GM12878 (cell line): ENCODE data around the gene CCNY. TPM values are rescaled to one million over a fixed set of nuclear protein-coding genes. Genes with fewer than 3 reads are reported as not detected.

Experiments
- ATAC-seq: fragments of 200-7000 bp; cut with Tn5 transposase; 3 replicates; pipeline ENCODE4 v1.9.1; 2020; ENCODE audit warnings: mild to moderate bottlenecking, moderate library complexity
- BruUV-seq: library from RNA; stranded (reverse); fragments of 400-500 nt; replicated peaks from 2 replicates; lab custom pipeline; 2021; lab: Mats Ljungman, UMichigan
- CTCF ChIA-PET: fragments of 300-600 bp; sonication (Branson Sonifier 250); formaldehyde crosslinking; extraction: SDS; loops from one replicate; lab custom pipeline; 2021; ENCODE audit warnings: inconsistent platforms; lab: Yijun Ruan, JAX
- POLR2A ChIA-PET: fragments of 350-600 bp; formaldehyde crosslinking; extraction: SDS; loops from one replicate; lab custom pipeline; 2021; ENCODE audit warnings: inconsistent platforms; lab: Charles Lee
- RAD21 ChIA-PET: fragments of 300-600 bp; sonication (Branson Sonifier 250); formaldehyde crosslinking; loops from one replicate; lab custom pipeline; 2023; ENCODE audit warnings: antibody characterized with exemption; ENCODE audit not compliant: unreplicated experiment; lab: Charles Lee
- SMC1A ChIA-PET: fragments of 300-600 bp; sonication (Branson Sonifier 250); formaldehyde crosslinking; loops from one replicate; lab custom pipeline; 2023; ENCODE audit not compliant: unreplicated experiment, uncharacterized antibody; lab: Charles Lee
- DNase-seq: peaks from one replicate; pipeline ENCODE4 v3.0.0-alpha.2; 2011; ENCODE audit warnings: low read depth, low spot score
- FAIRE-seq: peaks from 3 replicates; lab custom pipeline; 2011; peaks lifted over from hg19 to GRCh38; lab: Jason Lieb, UNC
- H2AFZ ChIP-seq: 2 replicates; pipeline ENCODE4 v1.6.0; 2011; ENCODE audit warnings: low read depth, low read length, control low read depth; ENCODE audit not compliant: control insufficient read depth
- H3K27ac ChIP-seq: 2 replicates; pipeline ENCODE4 v1.5.1; 2011; ENCODE audit warnings: control low read depth; ENCODE audit not compliant: control insufficient read depth, insufficient read depth
- H3K27me3 ChIP-seq, 2 experiments: replicated peaks in 1 of 2; 2 replicates each; pipeline versions ENCODE4 v1.6.0 to v1.6.1; 2011; ENCODE audit warnings: low read length in 1 of 2; ENCODE audit not compliant: control insufficient read depth in 2 of 2, insufficient read depth in 2 of 2
- H3K36me3 ChIP-seq, 2 experiments: 2 replicates each; pipeline ENCODE4 v1.5.1; 2011; ENCODE audit warnings: low read length in 1 of 2; ENCODE audit not compliant: control insufficient read depth in 2 of 2, insufficient read depth in 2 of 2
- H3K4me1 ChIP-seq: 2 replicates; pipeline ENCODE4 v1.6.1; 2011; ENCODE audit warnings: mild to moderate bottlenecking, low read length, moderate library complexity, mixed read lengths; ENCODE audit not compliant: control insufficient read depth, insufficient read depth
- H3K4me2 ChIP-seq: 2 replicates; pipeline ENCODE4 v1.6.0; 2011; ENCODE audit warnings: control low read depth; ENCODE audit not compliant: control insufficient read depth, insufficient read depth
- H3K4me3 ChIP-seq: fragments of 200-600 bp; sonication (generic); 2 replicates; pipeline ENCODE4 v1.5.1; 2016
- H3K79me2 ChIP-seq: 2 replicates; pipeline ENCODE4 v1.6.0; 2011; ENCODE audit warnings: low read length; ENCODE audit not compliant: control insufficient read depth, insufficient read depth
- H3K9ac ChIP-seq: 2 replicates; pipeline ENCODE4 v1.8.0; 2011; ENCODE audit warnings: low read length, control low read depth, mixed read lengths; ENCODE audit not compliant: control insufficient read depth, insufficient read depth
- H3K9me3 ChIP-seq: replicated peaks from 3 replicates; pipeline ENCODE4 v1.5.1; 2011; ENCODE audit warnings: mild to moderate bottlenecking, low read length; ENCODE audit not compliant: control insufficient read depth, insufficient read depth
- H4K20me1 ChIP-seq: 2 replicates; pipeline ENCODE4 v1.6.0; 2011; ENCODE audit not compliant: control insufficient read depth, insufficient read depth
- ATF7 ChIP-seq: fragments of 450-650 bp; IDR thresholded peaks from 2 replicates; pipeline ENCODE4 v1.6.1; 2016; ENCODE audit warnings: low read depth, mild to moderate bottlenecking
- BCL3 ChIP-seq: IDR thresholded peaks from 2 replicates; pipeline ENCODE4 v1.6.1; 2011; ENCODE audit warnings: borderline replicate concordance, low read depth, mild to moderate bottlenecking, moderate library complexity, low read length; ENCODE audit not compliant: insufficient read depth, poor library complexity, severe bottlenecking
- E2F4 ChIP-seq: IDR thresholded peaks from 2 replicates; pipeline ENCODE4 v1.6.1; 2012; ENCODE audit warnings: low read depth, low read length, improper control_type of control experiment
- EZH2 ChIP-seq: IDR thresholded peaks from 2 replicates; pipeline ENCODE4 v1.6.1; 2012; ENCODE audit warnings: low read depth, mild to moderate bottlenecking, control low read depth, inconsistent platforms, low read length, borderline replicate concordance; ENCODE audit not compliant: control insufficient read depth
- FOXM1 ChIP-seq: IDR thresholded peaks from 2 replicates; pipeline ENCODE4 v1.6.1; 2012; ENCODE audit warnings: low read depth, mild to moderate bottlenecking, inconsistent platforms, low read length, moderate library complexity
- IKZF1 ChIP-seq: fragments of 450-650 bp; conservative IDR thresholded peaks from 2 replicates; pipeline ENCODE4 v1.6.1; 2017; ENCODE audit warnings: antibody characterized with exemption, mild to moderate bottlenecking
- MTA3 ChIP-seq: IDR thresholded peaks from 2 replicates; pipeline ENCODE4 v1.6.1; 2012; ENCODE audit warnings: low read length, inconsistent platforms, borderline replicate concordance
- NFYA ChIP-seq: IDR thresholded peaks from 2 replicates; pipeline ENCODE4 v1.6.1; 2011; ENCODE audit warnings: low read depth, mild to moderate bottlenecking, low read length, improper control_type of control experiment, borderline replicate concordance
- RAD21 ChIP-seq: IDR thresholded peaks from 2 replicates; pipeline ENCODE4 v1.6.1; 2011; ENCODE audit warnings: mild to moderate bottlenecking, low read depth, low read length, moderate library complexity; ENCODE audit not compliant: insufficient read depth
- RUNX3 ChIP-seq: IDR thresholded peaks from 2 replicates; pipeline ENCODE4 v1.6.1; 2012; ENCODE audit warnings: low read length, inconsistent platforms
- SMAD5 ChIP-seq: IDR thresholded peaks from 2 replicates; pipeline ENCODE4 v1.6.1; 2016; ENCODE audit warnings: antibody characterized with exemption, low read depth
- SREBF1 ChIP-seq: IDR thresholded peaks from 2 replicates; pipeline ENCODE4 v1.6.1; 2012; ENCODE audit warnings: mild to moderate bottlenecking, low read length
- TBL1XR1 ChIP-seq: IDR thresholded peaks from 2 replicates; pipeline ENCODE4 v1.6.1; 2012; ENCODE audit warnings: low read depth, low read length, improper control_type of control experiment
- ZNF24 ChIP-seq: fragments of 450-650 bp; IDR thresholded peaks from 2 replicates; pipeline ENCODE4 v1.6.1; 2017; ENCODE audit warnings: antibody characterized with exemption, mild to moderate bottlenecking
- WGBS: methylation state at CpG from one replicate; pipeline ENCODE4 v1.1.6; 2016; ENCODE audit warnings: low lambda C conversion rate; ENCODE audit not compliant: insufficient replicate concordance, insufficient coverage; ENCODE audit errors: missing lambda C conversion rate; 5-methylcytosine and 5-hydroxymethylcytosine counted together
- in situ Hi-C: fragments of 300-500 bp; cut with MboI; formaldehyde crosslinking; loops from 9 replicates; pipeline ENCODE4 v1.14.3; 2018; ENCODE audit warnings: mixed read lengths
- intact Hi-C: fragments of 100-400 bp; cut with micrococcal nuclease; formaldehyde crosslinking; loops from one replicate; pipeline ENCODE4 v1.14.2; 2022; ENCODE audit not compliant: unreplicated experiment
- polyA plus RNA-seq, 11 experiments: library from polyadenylated mRNA; depleted of rRNA in 4 of 11; unstranded in 6 of 11; stranded (reverse) in 5 of 11; fragments of >200 nt; fragmentation: Nextera tagmentation in 4 of 11; fragmentation: Illumina TruSeq in 1 of 11; extraction: Ambion mirVana in 4 of 11; extraction: Trizol in 1 of 11; gene quantifications; 1 replicate in 1 of 11; 2 replicates in 10 of 11; pipeline versions ENCODE4 v1.2.1 to v1.2.3, GENCODE V29; 2011 to 2016; ENCODE audit warnings: inconsistent platforms in 2 of 11, missing spikeins in 2 of 11, low read depth in 1 of 11
- total RNA-seq, 4 experiments: library from RNA; depleted of rRNA in 3 of 4; stranded (reverse); fragments of >200 nt in 3 of 4; fragmentation: Illumina TruSeq in 1 of 4; extraction: Trizol in 1 of 4; gene quantifications; 2 replicates each; pipeline versions ENCODE4 v1.2.1 to v1.2.3, GENCODE V29; 2013 to 2021
- TF ChIP-seq, protein P1 (sequence below): fragments of 450-650 bp; IDR thresholded peaks from 2 replicates; pipeline ENCODE4 v1.6.1; 2017; ENCODE audit warnings: antibody characterized with exemption, mild to moderate bottlenecking, moderate library complexity

Gene CCNY
- total and polyA plus RNA-seq, 10 of the 15 experiments (the other 5 are each of a cell fraction or from before 2014, with no cell fraction given) = 3.6 to 50.0 (median 26.1) TPM

GRCh38 chr10:35581655-35582054, 245.3 kb downstream of the CCNY start:
- Histone ChIP-seq H3K79me2 (no peaks in the 10 kb centered on the region), H3K27me3 (no peaks in the 10 kb centered on the region), H3K4me2 (no peak overlapping the region), H3K36me3 (no peaks in the 10 kb centered on the region), H3K4me1 (no peaks in the 10 kb centered on the region), H3K9ac (no peak overlapping the region), H3K27ac (no peak overlapping the region), H3K4me3 (no peak overlapping the region), H2AFZ (no peak overlapping the region), H4K20me1 (no peaks in the 10 kb centered on the region), H3K9me3 (no peaks in the 10 kb centered on the region)
- no peak for TF ChIP-seq TBL1XR1
- TF ChIP-seq MTA3 = no peak
- TF ChIP-seq IKZF1 = no peak
- TF ChIP-seq NFYA = no peak
- no peak for TF ChIP-seq RAD21
- TF ChIP-seq FOXM1 = no peak
- TF ChIP-seq BCL3 = no peak
- TF ChIP-seq E2F4 = no peak
- TF ChIP-seq, protein P1, sequence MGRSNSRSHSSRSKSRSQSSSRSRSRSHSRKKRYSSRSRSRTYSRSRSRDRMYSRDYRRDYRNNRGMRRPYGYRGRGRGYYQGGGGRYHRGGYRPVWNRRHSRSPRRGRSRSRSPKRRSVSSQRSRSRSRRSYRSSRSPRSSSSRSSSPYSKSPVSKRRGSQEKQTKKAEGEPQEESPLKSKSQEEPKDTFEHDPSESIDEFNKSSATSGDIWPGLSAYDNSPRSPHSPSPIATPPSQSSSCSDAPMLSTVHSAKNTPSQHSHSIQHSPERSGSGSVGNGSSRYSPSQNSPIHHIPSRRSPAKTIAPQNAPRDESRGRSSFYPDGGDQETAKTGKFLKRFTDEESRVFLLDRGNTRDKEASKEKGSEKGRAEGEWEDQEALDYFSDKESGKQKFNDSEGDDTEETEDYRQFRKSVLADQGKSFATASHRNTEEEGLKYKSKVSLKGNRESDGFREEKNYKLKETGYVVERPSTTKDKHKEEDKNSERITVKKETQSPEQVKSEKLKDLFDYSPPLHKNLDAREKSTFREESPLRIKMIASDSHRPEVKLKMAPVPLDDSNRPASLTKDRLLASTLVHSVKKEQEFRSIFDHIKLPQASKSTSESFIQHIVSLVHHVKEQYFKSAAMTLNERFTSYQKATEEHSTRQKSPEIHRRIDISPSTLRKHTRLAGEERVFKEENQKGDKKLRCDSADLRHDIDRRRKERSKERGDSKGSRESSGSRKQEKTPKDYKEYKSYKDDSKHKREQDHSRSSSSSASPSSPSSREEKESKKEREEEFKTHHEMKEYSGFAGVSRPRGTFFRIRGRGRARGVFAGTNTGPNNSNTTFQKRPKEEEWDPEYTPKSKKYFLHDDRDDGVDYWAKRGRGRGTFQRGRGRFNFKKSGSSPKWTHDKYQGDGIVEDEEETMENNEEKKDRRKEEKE = no peak
- no peak for TF ChIP-seq SREBF1
- TF ChIP-seq RUNX3 = no peak
- TF ChIP-seq SMAD5 = no peak
- no peak for TF ChIP-seq EZH2
- no peak for TF ChIP-seq ZNF24
- no peak for TF ChIP-seq ATF7
- no TSS peak for BruUV-seq
- WGBS = 61% methylated on average over 6 of the region's 6 CpGs
- intact Hi-C loops = no loop called here
- POLR2A ChIA-PET = no interaction called here
- DNase-seq (no peak), FAIRE-seq (no peak), ATAC-seq (no peak)
- SMC1A ChIA-PET = no interaction called here
- CTCF ChIA-PET = no interaction called here
- in situ Hi-C loops = no loop called here
- RAD21 ChIA-PET = no interaction called here
